ENCODE results near the gene FAM20B.

The FAM20B gene

GRCh38 chr1:179023946-179024650 lies 1.6 kb upstream of the FAM20B start:
- H3K4me3 ChIP-seq (ENCODE audit: low read length): no peak overlapping the region
- 84% methylated on average over 10 of the region's 10 CpGs for WGBS
- H3K27ac ChIP-seq (ENCODE audit: low read depth, low read length): no peak overlapping the region
- no peaks in the 10 kb centered on the region for H3K9me3 ChIP-seq (ENCODE audit: insufficient read depth, low read depth, low read length)
- H3K4me1 ChIP-seq (ENCODE audit: insufficient read depth, low read length): peaks cover 20% of the 10 kb centered on the region
- no peaks in the 10 kb centered on the region for H3K27me3 ChIP-seq (ENCODE audit: insufficient read depth, low read length)
- no peak overlapping the region for H3K9ac ChIP-seq (ENCODE audit: low read depth, low read length)
- no peaks in the 10 kb centered on the region for H3K36me3 ChIP-seq (ENCODE audit: insufficient read depth, low read length)

GRCh38 chr1:179025975-179026812 lies 500 bp downstream of the FAM20B start:
- no peaks in the 10 kb centered on the region for H3K9me3 ChIP-seq (ENCODE audit: insufficient read depth, low read depth, low read length)
- peak overlapping the region; percentile 91 for H3K27ac ChIP-seq (ENCODE audit: low read depth, low read length)
- H3K4me1 ChIP-seq (ENCODE audit: insufficient read depth, low read length): peaks cover 32% of the 10 kb centered on the region
- peak overlapping the region; percentile 91 for H3K4me3 ChIP-seq (ENCODE audit: low read length)
- H3K27me3 ChIP-seq (ENCODE audit: insufficient read depth, low read length): no peaks in the 10 kb centered on the region
- WGBS: under 1% methylated on average over 110 of the region's 110 CpGs
- H3K9ac ChIP-seq (ENCODE audit: low read depth, low read length): peak overlapping the region; percentile 95
- H3K36me3 ChIP-seq (ENCODE audit: insufficient read depth, low read length): no peaks in the 10 kb centered on the region

- H3K9me3 ChIP-seq (ENCODE audit: insufficient read depth, low read depth, low read length): no peaks in the 10 kb centered on the region
- peaks cover 37% of the 10 kb centered on the region for H3K4me1 ChIP-seq (ENCODE audit: insufficient read depth, low read length)
Measured at GRCh38 chr1:179026813-179027669, 1.3 kb downstream of the FAM20B start.

GRCh38 chr1:179029321-179029759 lies 3.6 kb downstream of the FAM20B start:
- Histone ChIP-seq H3K27ac (ENCODE audit: low read depth, low read length) (peak overlapping the region; percentile 58; the same call in 1 of the 2 replicates), H3K36me3 (ENCODE audit: insufficient read depth, low read length) (no peaks in the 10 kb centered on the region), H3K4me1 (ENCODE audit: insufficient read depth, low read length) (peaks cover 47% of the 10 kb centered on the region), H3K9me3 (ENCODE audit: insufficient read depth, low read depth, low read length) (no peaks in the 10 kb centered on the region), H3K4me3 (ENCODE audit: low read length) (no peak overlapping the region), H3K9ac (ENCODE audit: low read depth, low read length) (no peak overlapping the region), H3K27me3 (ENCODE audit: insufficient read depth, low read length) (no peaks in the 10 kb centered on the region)
- WGBS: 16% methylated on average over 3 of the region's 3 CpGs

More at GRCh38 chr1:179026813-179027669, 1.3 kb downstream of the FAM20B start:
- Histone ChIP-seq H3K4me3 (ENCODE audit: low read length) (peak overlapping the region; percentile 91), H3K27ac (ENCODE audit: low read depth, low read length) (peak overlapping the region; percentile 91), H3K27me3 (ENCODE audit: insufficient read depth, low read length) (no peaks in the 10 kb centered on the region), H3K9ac (ENCODE audit: low read depth, low read length) (peak overlapping the region; percentile 95), H3K36me3 (ENCODE audit: insufficient read depth, low read length) (no peaks in the 10 kb centered on the region)
- WGBS: 45% methylated on average over 10 of the region's 11 CpGs

- Histone ChIP-seq H3K4me1 (ENCODE audit: insufficient read depth, low read length) (peaks cover 55% of the 10 kb centered on the region), H3K4me3 (ENCODE audit: low read length) (no peak overlapping the region), H3K9me3 (ENCODE audit: insufficient read depth, low read depth, low read length) (no peaks in the 10 kb centered on the region), H3K36me3 (ENCODE audit: insufficient read depth, low read length) (no peaks in the 10 kb centered on the region), H3K27me3 (ENCODE audit: insufficient read depth, low read length) (no peaks in the 10 kb centered on the region), H3K27ac (ENCODE audit: low read depth, low read length) (no peak overlapping the region), H3K9ac (ENCODE audit: low read depth, low read length) (no peak overlapping the region)
- WGBS: 79% methylated on average over 5 of the region's 5 CpGs
Measured at GRCh38 chr1:179030130-179030529, 4.4 kb downstream of the FAM20B start.

- no peak overlapping the region for H3K9ac ChIP-seq (ENCODE audit: low read depth, low read length)
- whole genome bisulfite sequencing: 96% methylated on average over 2 of the region's 3 CpGs
- no peak overlapping the region for H3K4me3 ChIP-seq (ENCODE audit: low read length)
- no peaks in the 10 kb centered on the region for H3K27me3 ChIP-seq (ENCODE audit: insufficient read depth, low read length)
- H3K27ac ChIP-seq (ENCODE audit: low read depth, low read length): no peak overlapping the region
- H3K4me1 ChIP-seq (ENCODE audit: insufficient read depth, low read length): peaks cover 55% of the 10 kb centered on the region
- H3K36me3 ChIP-seq (ENCODE audit: insufficient read depth, low read length): no peaks in the 10 kb centered on the region
- no peaks in the 10 kb centered on the region for H3K9me3 ChIP-seq (ENCODE audit: insufficient read depth, low read depth, low read length)
Measured at GRCh38 chr1:179030683-179031082, 5.0 kb downstream of the FAM20B start.

- Histone ChIP-seq H3K9me3 (ENCODE audit: insufficient read depth, low read depth, low read length) (no peaks in the 10 kb centered on the region), H3K4me1 (ENCODE audit: insufficient read depth, low read length) (peaks cover 55% of the 10 kb centered on the region), H3K27ac (ENCODE audit: low read depth, low read length) (no peak overlapping the region), H3K4me3 (ENCODE audit: low read length) (no peak overlapping the region), H3K36me3 (ENCODE audit: insufficient read depth, low read length) (no peaks in the 10 kb centered on the region), H3K27me3 (ENCODE audit: insufficient read depth, low read length) (no peaks in the 10 kb centered on the region), H3K9ac (ENCODE audit: low read depth, low read length) (no peak overlapping the region)
- 76% methylated on average over 3 of the region's 3 CpGs for WGBS
Measured at GRCh38 chr1:179031284-179031683, 5.6 kb downstream of the FAM20B start.

GRCh38 chr1:179031855-179032513 lies 6.3 kb downstream of the FAM20B start:
- 40% methylated on average over 1 of the region's 1 CpG for WGBS
- no peaks in the 10 kb centered on the region for H3K9me3 ChIP-seq (ENCODE audit: insufficient read depth, low read depth, low read length)
- no peak overlapping the region for H3K4me3 ChIP-seq (ENCODE audit: low read length)
- no peak overlapping the region for H3K9ac ChIP-seq (ENCODE audit: low read depth, low read length)
- H3K27me3 ChIP-seq (ENCODE audit: insufficient read depth, low read length): no peaks in the 10 kb centered on the region
- H3K36me3 ChIP-seq (ENCODE audit: insufficient read depth, low read length): no peaks in the 10 kb centered on the region
- peaks cover 52% of the 10 kb centered on the region for H3K4me1 ChIP-seq (ENCODE audit: insufficient read depth, low read length)
- H3K27ac ChIP-seq (ENCODE audit: low read depth, low read length): no peak overlapping the region

- peaks cover 37% of the 10 kb centered on the region for H3K4me1 ChIP-seq (ENCODE audit: insufficient read depth, low read length)
- no peak overlapping the region for H3K27ac ChIP-seq (ENCODE audit: low read depth, low read length)
- H3K9ac ChIP-seq (ENCODE audit: low read depth, low read length): no peak overlapping the region
- no peaks in the 10 kb centered on the region for H3K9me3 ChIP-seq (ENCODE audit: insufficient read depth, low read depth, low read length)
- H3K4me3 ChIP-seq (ENCODE audit: low read length): no peak overlapping the region
- no peaks in the 10 kb centered on the region for H3K27me3 ChIP-seq (ENCODE audit: insufficient read depth, low read length)
- H3K36me3 ChIP-seq (ENCODE audit: insufficient read depth, low read length): no peaks in the 10 kb centered on the region
- 100% methylated on average over 1 of the region's 1 CpG for WGBS
Measured at GRCh38 chr1:179034720-179035119, 9.0 kb downstream of the FAM20B start.

- WGBS: 88% methylated on average over 1 of the region's 2 CpGs
- Histone ChIP-seq H3K27me3 (ENCODE audit: insufficient read depth, low read length) (no peaks in the 10 kb centered on the region), H3K4me1 (ENCODE audit: insufficient read depth, low read length) (peaks cover 27% of the 10 kb centered on the region), H3K9ac (ENCODE audit: low read depth, low read length) (no peak overlapping the region), H3K4me3 (ENCODE audit: low read length) (no peak overlapping the region), H3K36me3 (ENCODE audit: insufficient read depth, low read length) (no peaks in the 10 kb centered on the region), H3K9me3 (ENCODE audit: insufficient read depth, low read depth, low read length) (no peaks in the 10 kb centered on the region), H3K27ac (ENCODE audit: low read depth, low read length) (no peak overlapping the region)
Measured at GRCh38 chr1:179036844-179037465, 11.3 kb downstream of the FAM20B start.
